HepG2 (cell line): ENCODE results near the gene DNAJC5. TPM values are rescaled to one million over a fixed set of nuclear protein-coding genes. Genes with fewer than 3 reads are reported as not detected.

ENCODE experiments used
- ATF1 ChIP-seq: IDR thresholded peaks from 2 replicates; pipeline ENCODE4 v1.6.1; 2016; ENCODE audit warnings: mild to moderate bottlenecking, control low read depth
- ATRX ChIP-seq: sonication (generic); formaldehyde crosslinking; IDR thresholded peaks from 2 replicates; pipeline ENCODE4 v1.4.0; 2020; ENCODE audit warnings: missing genetic modification reagents, borderline replicate concordance
- CBX1 ChIP-seq: IDR thresholded peaks from one replicate; pipeline ENCODE4 v1.6.1; 2016; ENCODE audit warnings: antibody characterized with exemption, low read depth
- CHD4 ChIP-seq: fragments of 200-600 bp; sonication (generic); IDR thresholded peaks from 2 replicates; pipeline ENCODE4 v1.7.0; 2017; ENCODE audit warnings: mild to moderate bottlenecking, low read length, borderline replicate concordance
- FOXC1 ChIP-seq: sonication (generic); formaldehyde crosslinking; IDR thresholded peaks from 2 replicates; pipeline ENCODE4 v1.8.0; 2022; ENCODE audit warnings: mild to moderate bottlenecking, missing genetic modification reagents, borderline replicate concordance
- GLI4 ChIP-seq: sonication (generic); formaldehyde crosslinking; IDR thresholded peaks from 2 replicates; pipeline ENCODE4 v1.5.1; 2020; ENCODE audit warnings: missing genetic modification reagents, mild to moderate bottlenecking, moderate library complexity, borderline replicate concordance
- MAFF ChIP-seq: IDR thresholded peaks from 2 replicates; pipeline ENCODE4 v1.6.1; 2011; ENCODE audit warnings: low read depth, low read length, improper control_type of control experiment
- NFIB ChIP-seq: sonication (generic); formaldehyde crosslinking; IDR thresholded peaks from 2 replicates; pipeline ENCODE4 v1.9.0; 2021; ENCODE audit warnings: missing genetic modification reagents, mild to moderate bottlenecking, borderline replicate concordance
- U2AF1 ChIP-seq: fragments of 200-400 bp; formaldehyde crosslinking; optimal IDR thresholded peaks from 2 replicates; pipeline ENCODE3; 2017; ENCODE audit warnings: mild to moderate bottlenecking, low read depth, low read length
- ZBTB21 ChIP-seq: sonication (generic); formaldehyde crosslinking; IDR thresholded peaks from 2 replicates; pipeline ENCODE4 v1.4.0; 2020; ENCODE audit warnings: missing genetic modification reagents
- ZNF605 ChIP-seq: sonication (generic); formaldehyde crosslinking; IDR thresholded peaks from 2 replicates; pipeline ENCODE4 v1.8.0; 2022; ENCODE audit warnings: mild to moderate bottlenecking, missing genetic modification reagents
- ZNF670 ChIP-seq: sonication (generic); formaldehyde crosslinking; IDR thresholded peaks from 2 replicates; pipeline ENCODE4 v1.8.0; 2022; ENCODE audit warnings: mild to moderate bottlenecking, missing genetic modification reagents, borderline replicate concordance
- ZNF672 ChIP-seq: sonication (generic); formaldehyde crosslinking; IDR thresholded peaks from 2 replicates; pipeline ENCODE4 v1.8.1; 2022; ENCODE audit warnings: missing genetic modification reagents
- polyA plus RNA-seq, 8 experiments: library from polyadenylated mRNA; depleted of rRNA in 3 of 8; stranded (reverse) in 7 of 8; unstranded in 1 of 8; fragments of >200 nt; fragmentation: Illumina TruSeq in 4 of 8; extraction: Trizol in 4 of 8; gene quantifications; 2 replicates each; pipeline versions ENCODE4 v1.2.1 to v1.2.3, GENCODE V29; 2011 to 2016; ENCODE audit warnings: low read depth in 4 of 8, missing spikeins in 1 of 8, mixed read lengths in 1 of 8; ENCODE audit not compliant: insufficient read depth in 1 of 8
- total RNA-seq, 5 experiments: library from RNA; depleted of rRNA; stranded (reverse); fragments of >200 nt; fragmentation: Illumina TruSeq; extraction: Trizol; gene quantifications; 2 replicates each; pipeline ENCODE4 v1.2.3, GENCODE V29; 2016; ENCODE audit warnings: low read depth in 1 of 5
- TF ChIP-seq, protein P1 (sequence below): sonication (generic); formaldehyde crosslinking; IDR thresholded peaks from 2 replicates; pipeline ENCODE4 v1.9.0; 2022; ENCODE audit warnings: low read depth, missing genetic modification reagents
- TF ChIP-seq, protein P2 (sequence below): sonication (generic); formaldehyde crosslinking; IDR thresholded peaks from 2 replicates; pipeline ENCODE4 v1.5.0; 2020; ENCODE audit warnings: missing genetic modification reagents
- TF ChIP-seq, protein P3 (sequence below): sonication (generic); formaldehyde crosslinking; IDR thresholded peaks from 2 replicates; pipeline ENCODE4 v1.4.0; 2020; ENCODE audit warnings: missing genetic modification reagents
- TF ChIP-seq, protein P4 (sequence below): sonication (generic); formaldehyde crosslinking; IDR thresholded peaks from 2 replicates; pipeline ENCODE4 v1.8.0; 2022; ENCODE audit warnings: missing genetic modification reagents, mild to moderate bottlenecking, moderate library complexity, borderline replicate concordance
- TF ChIP-seq, protein P5 (sequence below): IDR thresholded peaks from 2 replicates; pipeline ENCODE4 v1.6.1; 2012; ENCODE audit warnings: low read depth, low read length, improper control_type of control experiment
- TF ChIP-seq, protein P6 (sequence below): sonication (generic); formaldehyde crosslinking; IDR thresholded peaks from 2 replicates; pipeline ENCODE4 v1.8.0; 2023; ENCODE audit warnings: mild to moderate bottlenecking, missing genetic modification reagents

DNAJC5 gene
- total and polyA plus RNA-seq, 2 of the 13 experiments (the other 11 are each of a cell fraction or from before 2014, with no cell fraction given): 42.8 to 64.5 TPM

DNA sequence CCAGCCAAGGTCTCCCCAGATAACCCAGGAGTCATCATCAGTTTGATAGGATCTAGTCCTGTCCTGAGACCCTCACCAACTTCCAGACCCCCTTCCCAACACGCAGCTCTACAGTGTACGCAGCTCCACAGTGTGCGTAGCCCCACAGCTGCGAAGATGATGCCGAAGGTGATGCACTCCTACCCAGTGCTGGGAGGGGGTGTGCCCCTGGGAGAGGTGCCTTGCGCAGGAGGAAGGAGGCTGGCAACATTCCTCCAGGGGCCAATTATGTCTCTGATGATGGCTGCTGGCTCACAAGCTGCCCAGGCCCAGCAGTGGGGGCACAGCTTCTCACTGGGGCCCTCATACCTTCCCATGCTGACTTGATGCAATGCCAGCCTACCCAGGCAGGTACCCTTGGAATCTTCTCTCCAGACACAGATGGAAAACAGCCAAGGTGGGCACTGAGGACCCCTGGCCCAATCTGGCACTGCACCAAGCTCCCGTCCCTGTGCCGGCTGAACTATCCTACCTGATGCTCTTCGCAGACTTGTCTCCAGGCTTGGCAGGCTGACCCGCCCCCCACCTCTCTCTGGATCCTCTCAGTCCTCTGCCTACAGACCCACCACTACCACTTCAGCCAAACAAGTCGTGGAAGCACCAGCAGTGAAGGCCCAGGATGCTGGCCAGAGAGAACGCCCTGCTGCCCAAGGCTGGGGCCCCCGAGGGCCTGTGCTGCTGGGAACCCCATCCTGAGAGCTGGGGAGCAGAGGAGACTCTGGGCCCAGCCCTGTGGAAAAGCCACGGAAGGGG, 73.4 kb downstream of the DNAJC5 start (continued):
- TF ChIP-seq, protein P1, sequence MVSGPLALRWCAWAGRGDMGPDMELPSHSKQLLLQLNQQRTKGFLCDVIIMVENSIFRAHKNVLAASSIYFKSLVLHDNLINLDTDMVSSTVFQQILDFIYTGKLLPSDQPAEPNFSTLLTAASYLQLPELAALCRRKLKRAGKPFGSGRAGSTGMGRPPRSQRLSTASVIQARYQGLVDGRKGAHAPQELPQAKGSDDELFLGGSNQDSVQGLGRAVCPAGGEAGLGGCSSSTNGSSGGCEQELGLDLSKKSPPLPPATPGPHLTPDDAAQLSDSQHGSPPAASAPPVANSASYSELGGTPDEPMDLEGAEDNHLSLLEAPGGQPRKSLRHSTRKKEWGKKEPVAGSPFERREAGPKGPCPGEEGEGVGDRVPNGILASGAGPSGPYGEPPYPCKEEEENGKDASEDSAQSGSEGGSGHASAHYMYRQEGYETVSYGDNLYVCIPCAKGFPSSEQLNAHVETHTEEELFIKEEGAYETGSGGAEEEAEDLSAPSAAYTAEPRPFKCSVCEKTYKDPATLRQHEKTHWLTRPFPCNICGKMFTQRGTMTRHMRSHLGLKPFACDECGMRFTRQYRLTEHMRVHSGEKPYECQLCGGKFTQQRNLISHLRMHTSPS (CRISPR knock-in tag): no peak
- no peak for TF ChIP-seq ATRX (CRISPR knock-in tag)
- TF ChIP-seq, protein P2, sequence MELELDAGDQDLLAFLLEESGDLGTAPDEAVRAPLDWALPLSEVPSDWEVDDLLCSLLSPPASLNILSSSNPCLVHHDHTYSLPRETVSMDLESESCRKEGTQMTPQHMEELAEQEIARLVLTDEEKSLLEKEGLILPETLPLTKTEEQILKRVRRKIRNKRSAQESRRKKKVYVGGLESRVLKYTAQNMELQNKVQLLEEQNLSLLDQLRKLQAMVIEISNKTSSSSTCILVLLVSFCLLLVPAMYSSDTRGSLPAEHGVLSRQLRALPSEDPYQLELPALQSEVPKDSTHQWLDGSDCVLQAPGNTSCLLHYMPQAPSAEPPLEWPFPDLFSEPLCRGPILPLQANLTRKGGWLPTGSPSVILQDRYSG (CRISPR knock-in tag): no peak
- TF ChIP-seq, protein P3, sequence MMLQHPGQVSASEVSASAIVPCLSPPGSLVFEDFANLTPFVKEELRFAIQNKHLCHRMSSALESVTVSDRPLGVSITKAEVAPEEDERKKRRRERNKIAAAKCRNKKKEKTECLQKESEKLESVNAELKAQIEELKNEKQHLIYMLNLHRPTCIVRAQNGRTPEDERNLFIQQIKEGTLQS: no peak
- TF ChIP-seq CHD4: peak; percentile 68
- peak; percentile 65; the same call in 1 of the 2 replicates for TF ChIP-seq GLI4
- TF ChIP-seq ATF1 (CRISPR knock-in tag): no peak
- TF ChIP-seq ZNF672 (CRISPR knock-in tag): no peak
- TF ChIP-seq, protein P4, sequence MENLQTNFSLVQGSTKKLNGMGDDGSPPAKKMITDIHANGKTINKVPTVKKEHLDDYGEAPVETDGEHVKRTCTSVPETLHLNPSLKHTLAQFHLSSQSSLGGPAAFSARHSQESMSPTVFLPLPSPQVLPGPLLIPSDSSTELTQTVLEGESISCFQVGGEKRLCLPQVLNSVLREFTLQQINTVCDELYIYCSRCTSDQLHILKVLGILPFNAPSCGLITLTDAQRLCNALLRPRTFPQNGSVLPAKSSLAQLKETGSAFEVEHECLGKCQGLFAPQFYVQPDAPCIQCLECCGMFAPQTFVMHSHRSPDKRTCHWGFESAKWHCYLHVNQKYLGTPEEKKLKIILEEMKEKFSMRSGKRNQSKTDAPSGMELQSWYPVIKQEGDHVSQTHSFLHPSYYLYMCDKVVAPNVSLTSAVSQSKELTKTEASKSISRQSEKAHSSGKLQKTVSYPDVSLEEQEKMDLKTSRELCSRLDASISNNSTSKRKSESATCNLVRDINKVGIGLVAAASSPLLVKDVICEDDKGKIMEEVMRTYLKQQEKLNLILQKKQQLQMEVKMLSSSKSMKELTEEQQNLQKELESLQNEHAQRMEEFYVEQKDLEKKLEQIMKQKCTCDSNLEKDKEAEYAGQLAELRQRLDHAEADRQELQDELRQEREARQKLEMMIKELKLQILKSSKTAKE (CRISPR knock-in tag): peak; percentile 7; the same call in 1 of the 2 replicates
- TF ChIP-seq MAFF: no peak
- peak; percentile 19 for TF ChIP-seq CBX1
- peak; percentile 19; the same call in 1 of the 2 replicates for TF ChIP-seq ZNF670 (CRISPR knock-in tag)
- no peak for TF ChIP-seq NFIB (CRISPR knock-in tag)
- 0 out of 2 replicates have a peak, but pooled peaks have one; percentile 91 for TF ChIP-seq ZNF605
- TF ChIP-seq, protein P5, sequence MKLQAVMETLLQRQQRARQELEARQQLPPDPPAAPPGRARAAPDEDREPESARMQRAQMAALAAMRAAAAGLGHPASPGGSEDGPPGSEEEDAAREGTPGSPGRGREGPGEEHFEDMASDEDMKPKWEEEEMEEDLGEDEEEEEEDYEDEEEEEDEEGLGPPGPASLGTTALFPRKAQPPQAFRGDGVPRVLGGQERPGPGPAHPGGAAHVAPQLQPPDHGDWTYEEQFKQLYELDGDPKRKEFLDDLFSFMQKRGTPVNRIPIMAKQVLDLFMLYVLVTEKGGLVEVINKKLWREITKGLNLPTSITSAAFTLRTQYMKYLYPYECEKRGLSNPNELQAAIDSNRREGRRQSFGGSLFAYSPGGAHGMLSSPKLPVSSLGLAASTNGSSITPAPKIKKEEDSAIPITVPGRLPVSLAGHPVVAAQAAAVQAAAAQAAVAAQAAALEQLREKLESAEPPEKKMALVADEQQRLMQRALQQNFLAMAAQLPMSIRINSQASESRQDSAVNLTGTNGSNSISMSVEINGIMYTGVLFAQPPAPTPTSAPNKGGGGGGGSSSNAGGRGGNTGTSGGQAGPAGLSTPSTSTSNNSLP: no peak
- TF ChIP-seq U2AF1: peak; percentile 17
- no peak for TF ChIP-seq ZBTB21
- TF ChIP-seq, protein P6, sequence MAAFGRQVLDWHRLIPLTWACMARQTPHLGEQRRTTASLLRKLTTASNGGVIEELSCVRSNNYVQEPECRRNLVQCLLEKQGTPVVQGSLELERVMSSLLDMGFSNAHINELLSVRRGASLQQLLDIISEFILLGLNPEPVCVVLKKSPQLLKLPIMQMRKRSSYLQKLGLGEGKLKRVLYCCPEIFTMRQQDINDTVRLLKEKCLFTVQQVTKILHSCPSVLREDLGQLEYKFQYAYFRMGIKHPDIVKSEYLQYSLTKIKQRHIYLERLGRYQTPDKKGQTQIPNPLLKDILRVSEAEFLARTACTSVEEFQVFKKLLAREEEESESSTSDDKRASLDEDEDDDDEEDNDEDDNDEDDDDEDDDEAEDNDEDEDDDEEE (CRISPR knock-in tag): no peak
- peak; percentile 16; the same call in 1 of the 2 replicates for TF ChIP-seq FOXC1
